HepG2 (cell line): ENCODE results near the gene ASIC3. TPM values are rescaled to one million over a fixed set of nuclear protein-coding genes. Genes with fewer than 3 reads are reported as not detected.

Source experiments
- ISX ChIP-seq: sonication (generic); formaldehyde crosslinking; conservative IDR thresholded peaks from 2 replicates; pipeline ENCODE4 v1.5.0; 2020; ENCODE audit warnings: missing genetic modification reagents
- MED1 ChIP-seq: sonication (generic); formaldehyde crosslinking; IDR thresholded peaks from 2 replicates; pipeline ENCODE4 v1.4.0; 2020; ENCODE audit warnings: missing genetic modification reagents
- REL ChIP-seq: sonication (generic); formaldehyde crosslinking; conservative IDR thresholded peaks from 2 replicates; pipeline ENCODE4 v1.8.0; 2022; ENCODE audit warnings: mild to moderate bottlenecking, missing genetic modification reagents, moderate library complexity
- ZFX ChIP-seq: sonication (generic); formaldehyde crosslinking; IDR thresholded peaks from 2 replicates; pipeline ENCODE4 v1.4.0; 2020; ENCODE audit warnings: mild to moderate bottlenecking, low read depth, missing genetic modification reagents, moderate library complexity
- ZNF383 ChIP-seq: sonication (generic); formaldehyde crosslinking; IDR thresholded peaks from 2 replicates; pipeline ENCODE4 v1.4.0; 2020; ENCODE audit warnings: missing genetic modification reagents, mild to moderate bottlenecking, borderline replicate concordance
- ZNF496 ChIP-seq: sonication (generic); formaldehyde crosslinking; IDR thresholded peaks from 2 replicates; pipeline ENCODE4 v1.8.1; 2023; ENCODE audit warnings: mild to moderate bottlenecking, moderate library complexity, missing genetic modification reagents; ENCODE audit not compliant: insufficient replicate concordance
- ZNF773 ChIP-seq: sonication (generic); formaldehyde crosslinking; IDR thresholded peaks from 2 replicates; pipeline ENCODE4 v1.4.0; 2020; ENCODE audit warnings: missing genetic modification reagents, borderline replicate concordance
- polyA plus RNA-seq, 8 experiments: library from polyadenylated mRNA; depleted of rRNA in 3 of 8; stranded (reverse) in 7 of 8; unstranded in 1 of 8; fragments of >200 nt; fragmentation: Illumina TruSeq in 4 of 8; extraction: Trizol in 4 of 8; gene quantifications; 2 replicates each; pipeline versions ENCODE4 v1.2.1 to v1.2.3, GENCODE V29; 2011 to 2016; ENCODE audit warnings: low read depth in 4 of 8, missing spikeins in 1 of 8, mixed read lengths in 1 of 8; ENCODE audit not compliant: insufficient read depth in 1 of 8
- total RNA-seq, 5 experiments: library from RNA; depleted of rRNA; stranded (reverse); fragments of >200 nt; fragmentation: Illumina TruSeq; extraction: Trizol; gene quantifications; 2 replicates each; pipeline ENCODE4 v1.2.3, GENCODE V29; 2016; ENCODE audit warnings: low read depth in 1 of 5
- TF ChIP-seq, protein P1 (sequence below): sonication (generic); formaldehyde crosslinking; IDR thresholded peaks from 2 replicates; pipeline ENCODE4 v1.4.0; 2020; ENCODE audit warnings: missing genetic modification reagents, low read depth, mild to moderate bottlenecking, borderline replicate concordance
- TF ChIP-seq, protein P2 (sequence below): sonication (generic); formaldehyde crosslinking; IDR thresholded peaks from 2 replicates; pipeline ENCODE4 v1.4.0; 2020; ENCODE audit warnings: mild to moderate bottlenecking, missing genetic modification reagents
- TF ChIP-seq, protein P3 (sequence below): sonication (generic); formaldehyde crosslinking; IDR thresholded peaks from 2 replicates; pipeline ENCODE4 v1.5.1; 2020; ENCODE audit warnings: mild to moderate bottlenecking, missing genetic modification reagents, borderline replicate concordance
- TF ChIP-seq, protein P4 (sequence below): sonication (generic); formaldehyde crosslinking; IDR thresholded peaks from 2 replicates; pipeline ENCODE4 v1.5.0; 2020; ENCODE audit warnings: mild to moderate bottlenecking, missing genetic modification reagents, borderline replicate concordance
- TF ChIP-seq, protein P5 (sequence below): sonication (generic); formaldehyde crosslinking; IDR thresholded peaks from 2 replicates; pipeline ENCODE4 v1.5.0; 2020; ENCODE audit warnings: missing genetic modification reagents

Gene ASIC3
- total and polyA plus RNA-seq, 2 of the 13 experiments (the other 11 are each of a cell fraction or from before 2014, with no cell fraction given) = 0.51 TPM; not detected in 1

DNA sequence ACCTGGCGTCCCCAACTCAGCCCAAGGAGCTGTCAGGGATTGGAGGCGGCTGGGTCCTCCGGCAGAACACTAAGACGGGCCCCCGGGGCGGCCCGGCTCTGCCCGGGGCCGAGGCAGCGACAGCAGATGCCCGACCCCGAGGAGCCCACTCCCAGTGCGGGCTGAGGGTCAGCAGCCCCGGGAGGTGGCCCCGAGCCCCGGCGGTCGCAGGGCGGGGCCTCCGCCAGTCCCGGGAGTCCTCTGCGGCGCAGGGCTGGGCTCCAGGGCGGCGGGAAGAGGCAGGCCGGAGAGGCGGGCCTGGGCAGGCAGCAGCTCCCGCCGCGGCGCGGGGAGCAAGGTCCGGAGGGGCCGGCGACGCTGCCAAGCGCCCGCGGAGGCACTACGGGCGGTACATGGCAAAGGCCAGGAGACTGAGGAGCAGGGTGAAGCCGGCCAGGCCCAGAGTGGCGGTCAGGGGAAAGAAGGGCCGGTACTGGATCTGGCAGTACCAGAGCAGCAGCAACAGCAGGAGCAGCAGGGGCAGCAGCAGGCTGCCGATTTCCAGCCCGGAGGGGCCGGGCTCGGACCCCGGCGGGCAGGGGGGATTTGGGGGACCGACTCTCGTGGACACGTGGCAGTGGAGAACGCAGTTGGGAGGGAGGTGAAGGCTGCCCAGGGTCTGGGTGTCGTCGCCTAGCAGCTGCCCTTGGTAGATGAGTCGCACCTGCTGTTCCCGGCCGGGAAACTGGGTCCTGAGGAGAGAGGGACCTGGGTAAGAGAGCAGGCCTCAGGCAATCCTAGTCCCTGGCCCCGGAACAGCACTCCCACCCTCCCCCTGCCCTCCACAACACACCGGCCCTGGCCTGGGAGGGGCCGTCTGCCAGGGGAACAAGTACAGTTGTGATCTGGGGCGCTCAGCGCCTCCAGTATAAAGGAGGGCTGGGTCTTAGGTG, 33.1 kb downstream of the ASIC3 start (continued):
- TF ChIP-seq, protein P1, sequence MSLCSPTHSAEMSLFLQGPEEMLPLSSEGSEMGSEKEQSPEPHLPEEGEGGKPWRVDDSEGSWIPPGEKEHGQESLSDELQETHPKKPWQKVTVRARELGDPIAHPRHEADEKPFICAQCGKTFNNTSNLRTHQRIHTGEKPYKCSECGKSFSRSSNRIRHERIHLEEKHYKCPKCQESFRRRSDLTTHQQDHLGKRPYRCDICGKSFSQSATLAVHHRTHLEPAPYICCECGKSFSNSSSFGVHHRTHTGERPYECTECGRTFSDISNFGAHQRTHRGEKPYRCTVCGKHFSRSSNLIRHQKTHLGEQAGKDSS = 0 out of 2 replicates have a peak, but pooled peaks have one; percentile 21
- TF ChIP-seq ZNF383 (CRISPR knock-in tag) (no peak), ISX (CRISPR knock-in tag) (no peak), ZNF496 (CRISPR knock-in tag) (no peak), MED1 (CRISPR knock-in tag) (peak; percentile 12; the same call in 1 of the 2 replicates), ZNF773 (CRISPR knock-in tag) (0 out of 2 replicates have a peak, but pooled peaks have one; percentile 9), REL (CRISPR knock-in tag) (0 out of 2 replicates have a peak, but pooled peaks have one; percentile 54), ZFX (CRISPR knock-in tag) (peak; percentile 56; the same call in 1 of the 2 replicates)
- TF ChIP-seq, protein P2, sequence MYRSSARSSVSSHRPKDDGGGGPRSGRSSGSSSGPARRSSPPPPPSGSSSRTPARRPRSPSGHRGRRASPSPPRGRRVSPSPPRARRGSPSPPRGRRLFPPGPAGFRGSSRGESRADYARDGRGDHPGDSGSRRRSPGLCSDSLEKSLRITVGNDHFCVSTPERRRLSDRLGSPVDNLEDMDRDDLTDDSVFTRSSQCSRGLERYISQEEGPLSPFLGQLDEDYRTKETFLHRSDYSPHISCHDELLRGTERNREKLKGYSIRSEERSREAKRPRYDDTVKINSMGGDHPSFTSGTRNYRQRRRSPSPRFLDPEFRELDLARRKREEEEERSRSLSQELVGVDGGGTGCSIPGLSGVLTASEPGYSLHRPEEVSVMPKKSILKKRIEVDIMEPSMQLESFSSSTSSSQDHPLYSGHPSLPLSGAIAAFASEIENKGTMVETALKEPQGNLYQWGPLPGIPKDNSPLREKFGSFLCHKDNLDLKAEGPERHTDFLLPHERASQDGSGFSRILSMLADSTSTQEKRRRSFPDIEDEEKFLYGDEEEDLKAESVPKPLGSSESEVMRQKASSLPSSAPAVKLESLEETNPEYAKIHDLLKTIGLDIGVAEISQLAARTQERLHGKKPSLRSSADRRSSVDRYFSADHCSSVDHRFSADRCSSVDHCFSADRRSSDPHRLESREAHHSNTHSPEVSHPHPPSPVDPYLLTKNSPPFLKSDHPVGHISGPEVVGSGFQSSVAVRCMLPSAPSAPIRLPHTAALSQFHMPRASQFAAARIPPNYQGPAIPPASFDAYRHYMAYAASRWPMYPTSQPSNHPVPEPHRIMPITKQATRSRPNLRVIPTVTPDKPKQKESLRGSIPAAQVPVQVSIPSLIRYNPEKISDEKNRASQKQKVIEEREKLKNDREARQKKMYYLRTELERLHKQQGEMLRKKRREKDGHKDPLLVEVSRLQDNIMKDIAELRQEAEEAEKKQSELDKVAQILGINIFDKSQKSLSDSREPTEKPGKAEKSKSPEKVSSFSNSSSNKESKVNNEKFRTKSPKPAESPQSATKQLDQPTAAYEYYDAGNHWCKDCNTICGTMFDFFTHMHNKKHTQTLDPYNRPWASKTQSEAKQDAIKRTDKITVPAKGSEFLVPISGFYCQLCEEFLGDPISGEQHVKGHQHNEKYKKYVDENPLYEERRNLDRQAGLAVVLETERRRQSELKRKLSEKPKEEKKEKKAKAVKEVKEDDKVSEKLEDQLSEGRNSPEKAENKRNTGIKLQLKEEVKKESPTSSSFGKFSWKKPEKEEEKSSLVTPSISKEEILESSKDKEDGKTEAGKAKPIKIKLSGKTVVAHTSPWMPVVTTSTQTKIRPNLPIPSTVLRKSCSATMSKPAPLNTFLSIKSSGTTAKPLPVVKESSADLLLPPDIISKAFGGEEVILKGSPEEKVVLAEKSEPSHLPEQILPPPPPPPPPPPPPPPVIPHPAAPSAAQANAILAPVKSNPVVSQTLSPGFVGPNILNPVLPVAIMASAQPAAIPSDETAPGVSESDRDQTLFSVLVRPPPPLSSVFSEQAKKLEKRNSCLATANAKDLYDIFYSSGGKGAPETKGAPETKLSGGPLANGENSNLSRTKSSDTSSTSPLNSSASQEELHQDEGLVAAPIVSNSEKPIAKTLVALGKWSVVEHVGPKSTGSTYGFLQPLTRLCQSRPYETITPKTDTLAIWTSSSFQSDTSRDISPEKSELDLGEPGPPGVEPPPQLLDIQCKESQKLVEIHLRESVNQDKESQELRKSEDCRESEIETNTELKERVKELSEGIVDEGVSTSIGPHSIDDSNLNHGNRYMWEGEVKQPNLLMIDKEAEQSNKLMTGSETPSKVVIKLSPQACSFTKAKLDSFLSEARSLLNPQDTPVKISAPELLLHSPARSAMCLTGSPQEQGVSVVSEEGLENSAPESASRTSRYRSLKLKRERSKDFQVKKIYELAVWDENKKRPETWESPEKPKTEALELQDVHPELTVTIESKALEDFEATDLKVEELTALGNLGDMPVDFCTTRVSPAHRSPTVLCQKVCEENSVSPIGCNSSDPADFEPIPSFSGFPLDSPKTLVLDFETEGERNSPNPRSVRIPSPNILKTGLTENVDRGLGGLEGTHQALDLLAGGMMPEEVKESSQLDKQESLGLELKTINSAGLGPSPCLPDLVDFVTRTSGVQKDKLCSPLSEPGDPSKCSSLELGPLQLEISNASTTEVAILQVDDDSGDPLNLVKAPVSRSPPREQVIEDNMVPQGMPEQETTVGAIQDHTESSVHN (CRISPR knock-in tag) = no peak
- TF ChIP-seq, protein P3, sequence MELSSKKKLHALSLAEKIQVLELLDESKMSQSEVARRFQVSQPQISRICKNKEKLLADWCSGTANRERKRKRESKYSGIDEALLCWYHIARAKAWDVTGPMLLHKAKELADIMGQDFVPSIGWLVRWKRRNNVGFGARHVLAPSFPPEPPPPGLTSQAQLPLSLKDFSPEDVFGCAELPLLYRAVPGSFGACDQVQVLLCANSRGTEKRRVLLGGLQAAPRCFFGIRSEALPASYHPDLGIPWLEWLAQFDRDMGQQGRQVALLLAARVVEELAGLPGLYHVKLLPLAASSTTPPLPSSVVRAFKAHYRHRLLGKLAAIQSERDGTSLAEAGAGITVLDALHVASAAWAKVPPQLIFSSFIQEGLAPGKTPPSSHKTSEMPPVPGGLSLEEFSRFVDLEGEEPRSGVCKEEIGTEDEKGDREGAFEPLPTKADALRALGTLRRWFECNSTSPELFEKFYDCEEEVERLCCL (CRISPR knock-in tag) = no peak
- TF ChIP-seq, protein P4, sequence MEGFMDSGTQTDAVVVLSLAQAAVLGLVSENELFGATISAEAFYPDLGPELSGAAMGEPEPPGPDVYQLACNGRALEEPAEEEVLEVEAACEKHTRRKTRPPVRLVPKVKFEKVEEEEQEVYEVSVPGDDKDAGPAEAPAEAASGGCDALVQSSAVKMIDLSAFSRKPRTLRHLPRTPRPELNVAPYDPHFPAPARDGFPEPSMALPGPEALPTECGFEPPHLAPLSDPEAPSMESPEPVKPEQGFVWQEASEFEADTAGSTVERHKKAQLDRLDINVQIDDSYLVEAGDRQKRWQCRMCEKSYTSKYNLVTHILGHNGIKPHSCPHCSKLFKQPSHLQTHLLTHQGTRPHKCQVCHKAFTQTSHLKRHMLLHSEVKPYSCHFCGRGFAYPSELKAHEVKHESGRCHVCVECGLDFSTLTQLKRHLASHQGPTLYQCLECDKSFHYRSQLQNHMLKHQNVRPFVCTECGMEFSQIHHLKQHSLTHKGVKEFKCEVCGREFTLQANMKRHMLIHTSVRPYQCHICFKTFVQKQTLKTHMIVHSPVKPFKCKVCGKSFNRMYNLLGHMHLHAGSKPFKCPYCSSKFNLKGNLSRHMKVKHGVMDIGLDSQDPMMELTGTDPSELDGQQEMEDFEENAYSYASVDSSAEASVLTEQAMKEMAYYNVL (CRISPR knock-in tag) = no peak
- TF ChIP-seq, protein P5, sequence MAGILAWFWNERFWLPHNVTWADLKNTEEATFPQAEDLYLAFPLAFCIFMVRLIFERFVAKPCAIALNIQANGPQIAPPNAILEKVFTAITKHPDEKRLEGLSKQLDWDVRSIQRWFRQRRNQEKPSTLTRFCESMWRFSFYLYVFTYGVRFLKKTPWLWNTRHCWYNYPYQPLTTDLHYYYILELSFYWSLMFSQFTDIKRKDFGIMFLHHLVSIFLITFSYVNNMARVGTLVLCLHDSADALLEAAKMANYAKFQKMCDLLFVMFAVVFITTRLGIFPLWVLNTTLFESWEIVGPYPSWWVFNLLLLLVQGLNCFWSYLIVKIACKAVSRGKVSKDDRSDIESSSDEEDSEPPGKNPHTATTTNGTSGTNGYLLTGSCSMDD = no peak
